ENCODE measurements around the gene RFX6. TPM values are rescaled to one million over a fixed set of nuclear protein-coding genes. Genes with fewer than 3 reads are reported as not detected.
A peak's percentile ranks its signal among the peaks of the same experiment; 100 is the strongest.

The RFX6 gene
- total RNA-seq, 1 donor from 2014 or later = not detected

GRCh38 chr6:116966675-116967576, 89.9 kb downstream of the RFX6 start:
- DNase-seq (ENCODE audit: low read depth) = no peak

- DNase-seq (ENCODE audit: low read depth) = peak; percentile 52
Measured at GRCh38 chr6:116969211-116969863, 92.3 kb downstream of the RFX6 start.

- peak; percentile 56 for DNase-seq (ENCODE audit: low read depth)
Measured at GRCh38 chr6:116971959-116972358, 94.9 kb downstream of the RFX6 start.

DNA sequence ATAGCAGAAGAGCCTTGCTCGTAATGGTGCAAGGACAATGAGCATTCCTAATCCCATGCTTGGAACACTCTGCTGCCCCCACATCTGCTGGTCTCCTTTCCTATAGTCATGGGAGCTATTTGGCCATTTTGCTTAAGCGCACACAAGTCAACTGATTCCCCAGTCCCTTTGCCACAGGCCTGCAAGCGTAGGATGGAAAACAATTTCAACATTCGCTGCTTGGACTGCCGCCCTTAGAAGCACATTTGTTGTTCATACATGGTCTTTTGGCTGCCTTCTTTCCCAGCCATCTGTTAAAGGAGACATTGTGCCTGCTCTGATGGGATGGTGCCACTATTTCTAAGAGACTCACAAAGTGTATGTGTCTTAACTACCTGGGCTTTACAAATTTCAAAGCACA, 96.9 kb downstream of the RFX6 start:
- DNase-seq (ENCODE audit: low read depth) = no peak

GRCh38 chr6:116974526-116975316, 97.7 kb downstream of the RFX6 start:
- no peak for DNase-seq (ENCODE audit: low read depth)

DNA sequence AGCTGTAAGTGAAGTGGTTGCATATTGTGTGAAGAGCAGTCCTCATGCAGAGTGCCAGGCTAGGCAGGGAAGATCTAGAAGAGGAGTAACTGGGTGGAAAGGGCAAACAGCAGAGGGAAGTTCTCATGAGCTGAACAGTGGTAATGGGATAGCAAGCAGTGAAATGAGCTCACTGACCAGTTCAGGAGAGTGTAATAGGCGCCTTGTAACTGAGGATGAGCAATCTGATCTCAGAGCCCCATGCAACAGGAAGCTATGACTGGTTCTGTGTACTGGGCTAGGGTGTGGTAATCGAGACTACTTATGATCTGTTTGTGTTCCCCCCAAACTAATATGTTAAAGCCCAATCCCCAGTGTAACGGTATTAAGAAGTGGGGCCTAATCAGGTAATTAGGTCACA, 98.6 kb downstream of the RFX6 start:
- no peak for DNase-seq (ENCODE audit: low read depth)

DNA sequence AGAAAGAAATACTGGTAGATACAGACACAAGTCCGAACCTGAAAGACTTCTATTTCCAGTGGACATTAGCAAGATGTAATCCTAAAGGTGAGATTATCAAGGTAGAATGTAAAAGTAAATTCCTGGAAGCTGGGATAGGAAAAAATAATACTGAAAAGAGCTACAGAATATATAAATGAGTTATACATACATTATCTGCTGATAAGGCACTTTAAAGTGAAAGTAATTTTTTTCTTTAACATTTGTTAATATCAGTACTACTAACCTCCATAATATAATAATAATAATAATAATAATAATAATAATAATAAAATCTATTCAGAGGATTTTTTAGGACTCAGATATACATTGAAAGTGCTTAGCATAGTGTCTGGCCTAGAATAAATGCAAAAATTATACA, 102.5 kb downstream of the RFX6 start:
- DNase-seq (ENCODE audit: low read depth) = no peak

Other genes starting within 250 kb of the RFX6 start
- gene ZUP1, start 208.5 kb upstream of the RFX6 start, total RNA-seq = 19.4 and 26.0 TPM in 2 replicates
- gene KPNA5, start 196.0 kb upstream of the RFX6 start, total RNA-seq = 11.9 and 14.8 TPM in 2 replicates
- not detected in 2 replicates for gene FAM162B, start 111.5 kb upstream of the RFX6 start, total RNA-seq
- gene GPRC6A, start 48.2 kb upstream of the RFX6 start, total RNA-seq = not detected in 2 replicates

Data from renal cortical epithelial cell (primary cell).